CD14-positive monocyte (primary cell): ENCODE results near the gene ACIN1. TPM values are rescaled to one million over a fixed set of nuclear protein-coding genes. Genes with fewer than 3 reads are reported as not detected.

Experiments
- DNase-seq, 3 donors: peaks; one replicate each; pipeline ENCODE4 v3.0.0-alpha.2; 2011 to 2022
- H2AFZ ChIP-seq: 2 replicates; pipeline ENCODE4 v1.6.0; 2012; ENCODE audit warnings: mild to moderate bottlenecking, low read depth, low read length, inconsistent platforms; ENCODE audit not compliant: insufficient read depth, poor library complexity, severe bottlenecking
- H3K27ac ChIP-seq, 2 donors: 1 replicate in 1 of 2; 2 replicates in 1 of 2; pipeline ENCODE4 v1.5.1; 2012 to 2013; ENCODE audit warnings: low read length in 2 of 2, control low read depth in 1 of 2, inconsistent platforms in 1 of 2, low read depth in 1 of 2, mild to moderate bottlenecking in 1 of 2
- H3K27me3 ChIP-seq, 2 donors: one replicate each; pipeline versions ENCODE4 v1.6.0 to v1.6.1; 2011 to 2013; ENCODE audit warnings: low read length in 2 of 2; ENCODE audit not compliant: control insufficient read depth in 2 of 2, insufficient read depth in 2 of 2
- H3K36me3 ChIP-seq, 2 donors: replicated peaks in 1 of 2; 1 replicate in 1 of 2; 2 replicates in 1 of 2; pipeline versions ENCODE4 v1.5.1 to v1.6.1; 2012 to 2013; ENCODE audit warnings: low read length in 2 of 2, control low read depth in 1 of 2, inconsistent platforms in 1 of 2, mild to moderate bottlenecking in 1 of 2; ENCODE audit not compliant: insufficient read depth in 2 of 2, control insufficient read depth in 1 of 2
- H3K4me1 ChIP-seq, 2 donors: 1 replicate in 1 of 2; 2 replicates in 1 of 2; pipeline versions ENCODE4 v1.5.1 to v1.6.1; 2012 to 2013; ENCODE audit warnings: low read length in 2 of 2, control low read depth in 1 of 2, inconsistent platforms in 1 of 2, mild to moderate bottlenecking in 1 of 2, moderate library complexity in 1 of 2; ENCODE audit not compliant: insufficient read depth in 2 of 2, control insufficient read depth in 1 of 2
- H3K4me2 ChIP-seq: replicated peaks from 2 replicates; pipeline ENCODE3; 2012; ENCODE audit warnings: low read length, moderate library complexity, mild to moderate bottlenecking; ENCODE audit not compliant: poor library complexity, severe bottlenecking; ENCODE audit errors: extremely low read depth
- H3K4me3 ChIP-seq, 3 experiments: fragments of 200-600 bp in 1 of 3; sonication (generic) in 1 of 3; replicated peaks in 1 of 3; 1 replicate in 2 of 3; 2 replicates in 1 of 3; pipeline ENCODE4 v1.5.1; 2011 to 2013; ENCODE audit warnings: low read length in 3 of 3, mild to moderate bottlenecking in 3 of 3, control low read depth in 2 of 3, low read depth in 2 of 3, inconsistent platforms in 1 of 3, moderate library complexity in 1 of 3
- H3K79me2 ChIP-seq: 2 replicates; pipeline ENCODE4 v1.6.0; 2012; ENCODE audit warnings: mild to moderate bottlenecking, control low read depth, inconsistent platforms, low read length, moderate library complexity; ENCODE audit not compliant: insufficient read depth
- H3K9ac ChIP-seq: 2 replicates; pipeline ENCODE4 v1.6.0; 2017; ENCODE audit warnings: low read length, mild to moderate bottlenecking; ENCODE audit not compliant: insufficient read depth, poor library complexity, severe bottlenecking
- H3K9me3 ChIP-seq, 2 donors: replicated peaks in 1 of 2; 1 replicate in 1 of 2; 2 replicates in 1 of 2; pipeline versions ENCODE4 v1.5.1 to v1.6.1; 2012 to 2013; ENCODE audit warnings: low read length in 2 of 2, control low read depth in 1 of 2; ENCODE audit not compliant: control insufficient read depth in 1 of 2, insufficient read depth in 1 of 2
- H4K20me1 ChIP-seq: 2 replicates; pipeline ENCODE4 v1.6.0; 2012; ENCODE audit warnings: mild to moderate bottlenecking, low read length, control low read depth, moderate library complexity; ENCODE audit not compliant: insufficient read depth
- H3K27ac Mint-ChIP-seq, 7 donors: one replicate each; pipeline ENCODE4 v1.8.0; 2020; ENCODE audit warnings: mild to moderate bottlenecking in 7 of 7, mixed read lengths in 7 of 7, moderate library complexity in 6 of 7, inconsistent platforms in 2 of 7
- H3K27me3 Mint-ChIP-seq, 3 donors: one replicate each; pipeline ENCODE4 v1.8.0; 2021 to 2022; ENCODE audit warnings: low read depth in 3 of 3, mild to moderate bottlenecking in 3 of 3, mixed read lengths in 3 of 3, moderate library complexity in 3 of 3, inconsistent platforms in 1 of 3
- H3K36me3 Mint-ChIP-seq, 2 donors: one replicate each; pipeline ENCODE4 v1.8.0; 2020; ENCODE audit warnings: mixed read lengths in 2 of 2, inconsistent platforms in 1 of 2, mild to moderate bottlenecking in 1 of 2
- H3K4me1 Mint-ChIP-seq: one replicate; pipeline ENCODE4 v1.8.0; 2020; ENCODE audit warnings: mild to moderate bottlenecking, mixed read lengths
- H3K4me3 Mint-ChIP-seq, 2 donors: one replicate each; pipeline ENCODE4 v1.8.0; 2020; ENCODE audit warnings: mild to moderate bottlenecking in 2 of 2, mixed read lengths in 2 of 2, moderate library complexity in 1 of 2
- H3K9me3 Mint-ChIP-seq, 7 donors: one replicate each; pipeline ENCODE4 v1.8.0; 2020 to 2022; ENCODE audit warnings: mixed read lengths in 7 of 7, mild to moderate bottlenecking in 6 of 7, moderate library complexity in 6 of 7, inconsistent platforms in 2 of 7
- CTCF ChIP-seq: fragments of 200-600 bp; IDR thresholded peaks from one replicate; pipeline ENCODE4 v1.8.0; 2022; ENCODE audit warnings: antibody characterized with exemption, mild to moderate bottlenecking
- WGBS: methylation state at CpG from one replicate; pipeline ENCODE4 v1.1.5; 2013; ENCODE audit warnings: missing lambda C conversion rate; ENCODE audit not compliant: insufficient coverage; 5-methylcytosine and 5-hydroxymethylcytosine counted together
- intact Hi-C, 2 donors: fragments of 100-400 bp; cut with micrococcal nuclease; formaldehyde crosslinking; loops; one replicate each; pipeline versions ENCODE4 v1.15.0 to v1.15.1; 2023
- polyA plus RNA-seq, 3 donors: library from polyadenylated mRNA; depleted of rRNA in 1 of 3; unstranded in 2 of 3; stranded (reverse) in 1 of 3; fragments of 300-500 nt in 2 of 3; fragments of >200 nt in 1 of 3; fragmentation: Illumina TruSeq in 2 of 3; gene quantifications; 1 replicate in 2 of 3; 2 replicates in 1 of 3; pipeline ENCODE4 v1.2.3, GENCODE V29; 2012 to 2021

The ACIN1 gene
- polyA plus RNA-seq, 3 donors: 2.8 to 159 (median 5.4) TPM

DNA sequence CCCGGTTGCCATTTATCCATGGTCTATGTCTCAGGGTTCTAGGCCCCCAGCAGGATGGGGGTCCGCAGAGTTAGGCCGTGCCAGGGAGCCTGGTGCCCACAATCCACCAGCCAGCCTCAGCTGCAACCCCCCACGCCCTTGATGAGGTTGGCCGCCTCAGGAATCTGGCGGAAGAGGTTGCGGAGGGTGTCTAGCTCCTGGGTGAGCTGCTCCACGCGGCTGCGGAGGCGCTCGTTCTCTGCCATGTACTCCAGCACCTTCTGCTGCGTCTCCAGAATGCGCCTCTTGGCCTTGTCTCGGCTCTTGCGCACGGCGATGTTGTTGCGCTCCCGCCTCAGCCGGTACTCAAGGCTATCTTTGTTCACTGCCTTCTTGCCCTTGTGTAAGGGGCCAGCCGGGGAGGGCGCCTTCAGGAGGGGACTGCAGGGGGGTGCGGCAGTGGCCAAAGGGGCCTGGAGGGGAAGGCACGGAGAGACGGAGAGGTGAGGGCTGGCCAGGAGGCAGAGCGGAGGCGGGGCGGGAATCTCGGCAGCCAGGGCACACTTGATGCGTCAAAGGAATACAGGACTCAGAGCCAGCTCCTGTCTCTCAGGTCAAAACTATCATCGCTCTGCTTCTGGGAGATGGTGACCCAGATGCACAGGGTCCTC is 22.6 kb upstream of the ACIN1 start:
- Histone ChIP-seq H3K4me2 (peak overlapping the region; percentile 73), H3K4me3 (no peak overlapping the region), H3K79me2 (peaks cover 35% of the 10 kb centered on the region), H3K27ac (peak overlapping the region in 1 of 2 donors; percentile 88), H3K9ac (no peak overlapping the region), H3K9me3 (no peaks in the 10 kb centered on the region), H3K4me1 (peaks cover 68 to 82% of the 10 kb centered on the region in 2 donors), H4K20me1 (no peaks in the 10 kb centered on the region), H3K36me3 (no peaks in the 10 kb centered on the region), H2AFZ (no peak overlapping the region), H3K27me3 (no peaks in the 10 kb centered on the region)
- Mint-ChIP-seq H3K4me1 (peaks cover 84% of the 10 kb centered on the region), H3K27ac (peak overlapping the region in 2 of 7 donors; percentile 32 to 94), H3K9me3 (no peaks in the 10 kb centered on the region), H3K27me3 (peaks cover 0 to 4% (median 0%) of the 10 kb centered on the region in 3 donors), H3K4me3 (peak overlapping the region in 1 of 2 donors; percentile 91), H3K36me3 (peaks cover 0 to 6% of the 10 kb centered on the region in 2 donors)
- TF ChIP-seq CTCF: no peak
- DNase-seq: no peak
- WGBS: 95% methylated on average over 30 of the region's 32 CpGs
- intact Hi-C loops: no loop called here

- WGBS: 100% methylated on average over 1 of the region's 5 CpGs
- Mint-ChIP-seq H3K9me3 (no peaks in the 10 kb centered on the region), H3K27ac (no peak overlapping the region), H3K4me1 (peaks cover 77% of the 10 kb centered on the region), H3K27me3 (peaks cover 0 to 4% (median 0%) of the 10 kb centered on the region in 3 donors), H3K4me3 (no peak overlapping the region), H3K36me3 (peaks cover 0 to 6% of the 10 kb centered on the region in 2 donors)
- H3K27ac ChIP-seq: no peak overlapping the region
- H3K9ac ChIP-seq: no peak overlapping the region
- peaks cover 35% of the 10 kb centered on the region for H3K79me2 ChIP-seq
- no peak overlapping the region for H3K4me3 ChIP-seq
- H4K20me1 ChIP-seq: no peaks in the 10 kb centered on the region
- no peaks in the 10 kb centered on the region for H3K9me3 ChIP-seq
- no peaks in the 10 kb centered on the region for H3K36me3 ChIP-seq
- TF ChIP-seq CTCF: no peak
- H2AFZ ChIP-seq: no peak overlapping the region
- intact Hi-C loops: no loop called here
- DNase-seq: no peak
- H3K27me3 ChIP-seq: no peaks in the 10 kb centered on the region
- no peak overlapping the region for H3K4me2 ChIP-seq
- H3K4me1 ChIP-seq: peaks cover 72 to 92% of the 10 kb centered on the region in 2 donors
Measured at GRCh38 chr14:23115918-23116317, 21.0 kb upstream of the ACIN1 start.
